ENCODE data around the gene ACOX1. TPM values are rescaled to one million over a fixed set of nuclear protein-coding genes. Genes with fewer than 3 reads are reported as not detected.

Gene ACOX1
- total RNA-seq, 5 donors from 2014 or later (not counting 1 experiment from before 2014, with no cell fraction given): 17.6 to 33.8 (median 29.1) TPM

DNA sequence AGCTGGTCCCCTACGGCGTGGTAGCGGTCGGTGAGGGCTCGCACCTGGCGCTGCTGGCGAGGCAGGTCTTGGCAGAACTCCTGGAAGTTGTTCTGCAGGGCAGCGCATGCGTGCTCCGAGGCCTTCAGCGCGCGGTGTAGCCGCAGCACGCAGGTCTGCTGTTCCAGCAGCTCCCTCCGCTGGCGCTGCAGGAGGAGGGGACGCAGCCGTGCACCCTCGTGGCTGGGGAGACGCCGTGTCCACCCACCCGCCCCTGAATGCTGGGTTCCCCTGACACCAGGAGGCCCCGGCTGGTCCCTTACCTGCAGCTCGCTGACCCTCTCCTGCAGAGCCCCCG is 35.9 kb upstream of the ACOX1 start:
- DNase-seq: no peak
- Histone ChIP-seq H3K4me1 (ENCODE audit: control insufficient read depth in 1 of 2, extremely low read depth in 1 of 2, insufficient read depth in 2 of 2, low read length in 2 of 2) (peaks cover 0 to 13% of the 10 kb centered on the region in 2 experiments), H3K27me3 (replicated peaks in 1 of 2; ENCODE audit: control insufficient read depth in 2 of 2, extremely low read depth in 1 of 2, insufficient read depth in 2 of 2, low read length in 1 of 2) (peaks cover 0 to 13% of the 10 kb centered on the region in 2 experiments), H3K36me3 (ENCODE audit: control insufficient read depth in 2 of 2, extremely low read depth in 1 of 2, insufficient read depth in 1 of 2, low read length in 1 of 2) (no peaks in the 10 kb centered on the region), H3K9me3 (no peaks in the 10 kb centered on the region), H3K4me3 (ENCODE audit: control insufficient read depth in 1 of 2, extremely low read depth in 1 of 2, low read length in 1 of 2) (no peak overlapping the region), H3K27ac (ENCODE audit: low read length) (no peak overlapping the region)
- ChIA-PET CTCF (interaction anchor here (0.6 to 1.4 kb wide), 14 partner anchors 11 to 286 kb away, joined by 3 to 5 read pairs (median 3); no protein-coding TSS in a partner anchor), POLR2A (no interaction called here)
- no peaks in the 10 kb centered on the region for H3K27me3 Mint-ChIP-seq
- no peak for ATAC-seq (replicated peaks in 1 of 4)
- no peak overlapping the region for H3K27ac Mint-ChIP-seq
- no peak overlapping the region for H3K4me3 Mint-ChIP-seq
- no peaks in the 10 kb centered on the region for H3K9me3 Mint-ChIP-seq
- no peaks in the 10 kb centered on the region for H3K36me3 Mint-ChIP-seq
- H3K4me1 Mint-ChIP-seq: peaks cover 5% of the 10 kb centered on the region in 3 donors
- 92% methylated on average over 23 of the region's 26 CpGs for WGBS (ENCODE audit: insufficient coverage)

DNA sequence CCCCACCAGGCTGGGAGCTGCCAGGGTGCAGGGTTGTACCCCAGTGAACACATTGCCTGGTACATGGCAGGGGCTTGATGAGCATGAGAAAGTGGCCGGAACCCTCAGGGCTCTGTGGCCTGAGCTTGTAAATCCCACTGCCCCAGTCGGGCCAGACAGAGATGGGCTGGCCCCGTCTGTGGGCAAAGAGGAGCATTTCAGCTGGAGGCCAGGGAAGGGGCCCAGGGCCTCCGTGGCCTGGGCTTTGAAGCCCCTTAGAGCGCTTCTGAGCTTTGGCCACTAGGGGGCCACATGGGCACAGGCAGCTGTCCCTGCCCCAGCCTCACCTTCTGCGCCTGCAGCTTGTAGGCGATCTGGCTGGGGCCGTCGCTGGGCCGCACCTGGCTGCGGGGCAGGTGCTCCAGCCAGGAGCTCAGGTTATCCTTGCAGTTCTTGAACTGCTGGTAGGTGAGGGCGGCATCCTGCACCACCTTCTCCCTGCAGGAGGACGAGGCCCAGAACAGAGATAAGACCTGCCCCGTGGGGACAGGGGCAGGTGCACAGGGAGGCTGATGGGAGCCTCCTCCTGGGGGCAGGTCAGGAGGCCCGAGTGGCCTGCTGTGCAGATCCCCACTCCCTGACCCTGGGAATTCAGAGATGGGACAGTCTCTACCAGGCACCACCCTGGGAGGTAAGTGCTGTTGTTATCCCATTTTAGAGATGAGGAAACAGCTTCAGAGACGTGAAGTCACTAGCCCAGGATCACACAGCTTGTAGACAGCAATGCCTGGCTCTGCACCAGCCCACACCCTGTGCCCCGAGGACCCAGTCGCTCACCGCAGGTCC is 35.3 kb upstream of the ACOX1 start:
- H3K9me3 Mint-ChIP-seq: no peaks in the 10 kb centered on the region
- Histone ChIP-seq H3K27me3 (replicated peaks in 1 of 2; ENCODE audit: control insufficient read depth in 2 of 2, extremely low read depth in 1 of 2, insufficient read depth in 2 of 2, low read length in 1 of 2) (peaks cover 0 to 13% of the 10 kb centered on the region in 2 experiments), H3K4me3 (ENCODE audit: control insufficient read depth in 1 of 2, extremely low read depth in 1 of 2, low read length in 1 of 2) (no peak overlapping the region), H3K27ac (ENCODE audit: low read length) (no peak overlapping the region), H3K4me1 (ENCODE audit: control insufficient read depth in 1 of 2, extremely low read depth in 1 of 2, insufficient read depth in 2 of 2, low read length in 2 of 2) (peaks cover 0 to 13% of the 10 kb centered on the region in 2 experiments), H3K36me3 (ENCODE audit: control insufficient read depth in 2 of 2, extremely low read depth in 1 of 2, insufficient read depth in 1 of 2, low read length in 1 of 2) (no peaks in the 10 kb centered on the region), H3K9me3 (no peaks in the 10 kb centered on the region)
- no peaks in the 10 kb centered on the region for H3K36me3 Mint-ChIP-seq
- CTCF ChIA-PET: interaction anchor here (0.6 to 1.4 kb wide), 16 partner anchors 10 to 287 kb away, joined by 3 to 5 read pairs (median 4); no protein-coding TSS in a partner anchor
- ATAC-seq (replicated peaks in 1 of 4) (peak; percentile 95 to 98 (median 96)), DNase-seq (peak; percentile 51 to 86 (median 70))
- H3K27ac Mint-ChIP-seq: peak overlapping the region in 1 of 2 donors; percentile 74
- no peaks in the 10 kb centered on the region for H3K27me3 Mint-ChIP-seq
- peak overlapping the region in 2 of 3 donors; percentile 28 to 30 for H3K4me3 Mint-ChIP-seq
- 34% methylated on average over 19 of the region's 19 CpGs for WGBS (ENCODE audit: insufficient coverage)
- POLR2A ChIA-PET: no interaction called here
- peaks cover 5 to 7% (median 5%) of the 10 kb centered on the region in 3 donors for H3K4me1 Mint-ChIP-seq

DNA sequence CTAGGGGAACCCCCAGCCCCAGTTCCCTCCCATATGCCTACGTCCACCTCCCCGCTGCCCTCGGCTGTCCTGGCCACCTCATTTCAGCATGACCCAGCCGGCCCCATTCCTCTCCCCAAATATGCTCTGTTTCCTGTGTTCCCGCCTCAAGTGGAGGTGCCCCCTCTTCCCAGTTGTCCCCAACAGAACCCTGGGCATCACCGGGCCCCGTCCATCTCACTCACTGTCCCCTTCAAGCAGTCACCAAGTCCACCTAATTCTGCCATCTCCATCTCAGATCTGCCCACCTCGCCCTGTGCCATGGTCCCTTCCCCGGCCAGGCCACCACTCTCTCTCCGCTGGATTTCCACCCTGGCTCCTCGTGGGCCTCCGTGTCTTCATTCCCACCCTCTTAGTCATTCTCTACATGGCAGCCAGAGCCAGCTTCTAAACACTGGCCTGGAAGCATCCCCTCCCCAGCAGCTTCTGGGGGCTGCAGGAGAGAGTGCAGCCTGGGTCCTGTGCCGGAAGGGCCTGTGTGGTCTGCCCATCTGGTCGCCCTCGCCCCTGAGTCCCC is 34.5 kb upstream of the ACOX1 start:
- peaks cover 0 to 13% of the 10 kb centered on the region in 2 experiments for H3K4me1 ChIP-seq (ENCODE audit: control insufficient read depth in 1 of 2, extremely low read depth in 1 of 2, insufficient read depth in 2 of 2, low read length in 2 of 2)
- Mint-ChIP-seq H3K27ac (no peak overlapping the region), H3K4me1 (peaks cover 5 to 7% (median 5%) of the 10 kb centered on the region in 3 donors), H3K4me3 (no peak overlapping the region), H3K9me3 (no peaks in the 10 kb centered on the region), H3K36me3 (no peaks in the 10 kb centered on the region), H3K27me3 (no peaks in the 10 kb centered on the region)
- DNase-seq: no peak
- no peak for ATAC-seq (replicated peaks in 1 of 4)
- H3K27me3 ChIP-seq (replicated peaks in 1 of 2; ENCODE audit: control insufficient read depth in 2 of 2, extremely low read depth in 1 of 2, insufficient read depth in 2 of 2, low read length in 1 of 2): peaks cover 0 to 13% of the 10 kb centered on the region in 2 experiments
- POLR2A ChIA-PET: no interaction called here
- no peaks in the 10 kb centered on the region for H3K9me3 ChIP-seq
- H3K4me3 ChIP-seq (ENCODE audit: control insufficient read depth in 1 of 2, extremely low read depth in 1 of 2, low read length in 1 of 2): no peak overlapping the region
- CTCF ChIA-PET: interaction anchor here (0.7 to 1.4 kb wide), 8 partner anchors 52 to 288 kb away, joined by 3 to 4 read pairs (median 4); no protein-coding TSS in a partner anchor
- WGBS (ENCODE audit: insufficient coverage): 84% methylated on average over 13 of the region's 15 CpGs
- H3K36me3 ChIP-seq (ENCODE audit: control insufficient read depth in 2 of 2, extremely low read depth in 1 of 2, insufficient read depth in 1 of 2, low read length in 1 of 2): no peaks in the 10 kb centered on the region
- H3K27ac ChIP-seq (ENCODE audit: low read length): no peak overlapping the region

DNA sequence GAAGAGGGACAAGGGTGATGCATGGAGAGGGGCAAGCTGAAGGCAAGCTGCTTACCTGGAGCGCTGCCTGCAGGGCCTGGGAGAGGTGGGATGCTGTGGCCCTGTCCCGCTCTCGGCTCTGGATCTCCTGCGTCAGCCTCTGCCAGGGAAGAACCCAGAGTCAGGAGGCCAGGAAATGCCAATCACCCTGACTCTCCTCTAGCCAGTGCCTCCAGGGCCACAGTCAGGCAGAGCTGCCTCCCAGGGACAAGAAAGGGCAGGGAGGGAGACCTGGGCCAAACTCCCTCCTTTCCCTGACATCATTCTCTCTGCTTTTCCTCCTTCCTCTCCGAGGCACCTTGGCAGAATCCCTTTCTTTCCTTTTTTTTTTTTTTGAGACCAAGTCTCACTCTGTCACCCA is 33.0 kb upstream of the ACOX1 start:
- ATAC-seq (replicated peaks in 1 of 4) (no peak), DNase-seq (no peak)
- CTCF ChIA-PET: interaction anchor here in 1 of 2 donors (1.8 kb wide), 1 partner anchor 9 kb away, joined by 5 read pairs; no protein-coding TSS in a partner anchor
- Histone ChIP-seq H3K4me3 (ENCODE audit: control insufficient read depth in 1 of 2, extremely low read depth in 1 of 2, low read length in 1 of 2) (no peak overlapping the region), H3K4me1 (ENCODE audit: control insufficient read depth in 1 of 2, extremely low read depth in 1 of 2, insufficient read depth in 2 of 2, low read length in 2 of 2) (peaks cover 0 to 13% of the 10 kb centered on the region in 2 experiments), H3K27ac (ENCODE audit: low read length) (no peak overlapping the region), H3K27me3 (replicated peaks in 1 of 2; ENCODE audit: control insufficient read depth in 2 of 2, extremely low read depth in 1 of 2, insufficient read depth in 2 of 2, low read length in 1 of 2) (peaks cover 0 to 13% of the 10 kb centered on the region in 2 experiments), H3K9me3 (no peaks in the 10 kb centered on the region), H3K36me3 (ENCODE audit: control insufficient read depth in 2 of 2, extremely low read depth in 1 of 2, insufficient read depth in 1 of 2, low read length in 1 of 2) (no peaks in the 10 kb centered on the region)
- no peaks in the 10 kb centered on the region for H3K27me3 Mint-ChIP-seq
- H3K4me3 Mint-ChIP-seq: no peak overlapping the region
- no peak overlapping the region for H3K27ac Mint-ChIP-seq
- H3K36me3 Mint-ChIP-seq: no peaks in the 10 kb centered on the region
- H3K9me3 Mint-ChIP-seq: no peaks in the 10 kb centered on the region
- POLR2A ChIA-PET: no interaction called here
- peaks cover 5 to 7% (median 5%) of the 10 kb centered on the region in 3 donors for H3K4me1 Mint-ChIP-seq
- WGBS (ENCODE audit: insufficient coverage): 95% methylated on average over 4 of the region's 5 CpGs

DNA sequence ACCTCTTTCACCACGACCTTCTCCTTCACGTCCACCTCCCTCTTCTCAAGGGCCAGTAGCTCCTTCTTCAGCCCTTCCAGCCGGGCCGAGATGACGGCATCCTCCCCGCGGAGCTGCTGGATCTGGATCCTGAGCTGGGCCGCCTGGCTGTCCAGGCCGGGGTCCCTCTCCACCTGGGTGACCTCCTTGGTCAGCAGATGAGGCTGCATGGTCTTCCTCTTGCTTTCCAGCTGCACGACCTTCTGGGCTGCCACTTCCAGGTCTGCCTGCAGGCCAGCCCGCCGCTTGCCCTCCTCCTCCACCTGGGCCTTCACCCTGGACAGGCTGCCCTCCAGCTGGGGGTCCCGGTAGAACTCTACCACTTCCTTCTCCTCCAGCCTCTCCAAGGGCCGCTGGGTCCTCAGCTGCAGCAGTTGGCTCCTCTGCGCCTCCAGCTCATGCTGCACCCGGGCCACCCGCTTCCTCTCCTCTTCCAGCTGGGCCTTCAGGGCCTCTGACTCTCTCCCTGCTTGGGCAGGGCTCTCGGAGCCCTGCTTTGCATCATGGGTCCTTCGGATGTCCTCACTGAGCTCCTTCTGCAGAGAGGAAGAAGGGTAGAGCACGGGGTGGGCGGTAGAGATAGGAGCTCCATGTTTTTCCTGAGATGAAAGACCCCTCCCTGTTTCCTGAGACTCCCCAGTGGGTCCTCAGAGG is 31.1 kb upstream of the ACOX1 start:
- no peaks in the 10 kb centered on the region for H3K9me3 Mint-ChIP-seq
- H3K27me3 ChIP-seq (replicated peaks in 1 of 2; ENCODE audit: control insufficient read depth in 2 of 2, extremely low read depth in 1 of 2, insufficient read depth in 2 of 2, low read length in 1 of 2): peaks cover 0 to 10% of the 10 kb centered on the region in 2 experiments
- H3K4me1 Mint-ChIP-seq: peaks cover 7 to 15% (median 10%) of the 10 kb centered on the region in 3 donors
- H3K36me3 Mint-ChIP-seq: no peaks in the 10 kb centered on the region
- H3K27ac Mint-ChIP-seq: no peak overlapping the region
- H3K36me3 ChIP-seq (ENCODE audit: control insufficient read depth in 2 of 2, extremely low read depth in 1 of 2, insufficient read depth in 1 of 2, low read length in 1 of 2): no peaks in the 10 kb centered on the region
- POLR2A ChIA-PET: no interaction called here
- no peak for ATAC-seq (replicated peaks in 1 of 4)
- no peak for DNase-seq
- CTCF ChIA-PET: interaction anchor here in 1 of 2 donors (0.6 to 1.8 kb wide), 2 partner anchors 8 to 21 kb away, joined by 3 to 5 read pairs; no protein-coding TSS in a partner anchor
- WGBS (ENCODE audit: insufficient coverage): 77% methylated on average over 18 of the region's 21 CpGs
- H3K27ac ChIP-seq (ENCODE audit: low read length): no peak overlapping the region
- no peak overlapping the region for H3K4me3 Mint-ChIP-seq
- no peak overlapping the region for H3K4me3 ChIP-seq (ENCODE audit: control insufficient read depth in 1 of 2, extremely low read depth in 1 of 2, low read length in 1 of 2)
- no peaks in the 10 kb centered on the region for H3K9me3 ChIP-seq
- no peaks in the 10 kb centered on the region for H3K27me3 Mint-ChIP-seq
- peaks cover 0 to 13% of the 10 kb centered on the region in 2 experiments for H3K4me1 ChIP-seq (ENCODE audit: control insufficient read depth in 1 of 2, extremely low read depth in 1 of 2, insufficient read depth in 2 of 2, low read length in 2 of 2)

DNA sequence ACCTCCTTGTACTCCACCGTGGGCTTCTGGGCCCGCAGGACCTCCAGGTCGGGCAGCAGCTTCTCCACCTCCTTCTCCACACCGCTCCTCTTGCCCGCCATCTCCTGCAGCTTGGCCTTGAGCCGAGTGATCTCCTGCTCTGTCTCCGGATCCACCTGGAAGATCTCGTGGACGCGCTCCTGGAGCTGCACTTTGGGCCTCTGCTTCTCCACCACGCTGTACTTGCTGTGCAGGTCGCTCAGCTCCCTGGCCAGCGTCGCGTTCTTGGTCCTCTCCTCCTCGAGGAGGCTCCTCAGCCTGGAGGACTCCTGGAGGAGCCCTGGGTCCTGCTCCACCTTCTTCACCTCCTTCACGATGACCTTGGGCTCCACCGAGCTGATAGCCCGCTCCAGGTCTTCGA is 30.5 kb upstream of the ACOX1 start:
- CTCF ChIA-PET: interaction anchor here in 1 of 2 donors (0.6 kb wide), 1 partner anchor 30 kb away, joined by 5 read pairs; no protein-coding TSS in a partner anchor

More for the DNA sequence above, 30.5 kb upstream of the ACOX1 start:
- no peaks in the 10 kb centered on the region for H3K9me3 ChIP-seq
- 84% methylated on average over 20 of the region's 20 CpGs for WGBS (ENCODE audit: insufficient coverage)
- H3K27me3 ChIP-seq (replicated peaks in 1 of 2; ENCODE audit: control insufficient read depth in 2 of 2, extremely low read depth in 1 of 2, insufficient read depth in 2 of 2, low read length in 1 of 2): peaks cover 0 to 8% of the 10 kb centered on the region in 2 experiments
- no peak overlapping the region for H3K4me3 ChIP-seq (ENCODE audit: control insufficient read depth in 1 of 2, extremely low read depth in 1 of 2, low read length in 1 of 2)
- H3K36me3 ChIP-seq (ENCODE audit: control insufficient read depth in 2 of 2, extremely low read depth in 1 of 2, insufficient read depth in 1 of 2, low read length in 1 of 2): no peaks in the 10 kb centered on the region
- Mint-ChIP-seq H3K4me3 (no peak overlapping the region), H3K36me3 (no peaks in the 10 kb centered on the region), H3K4me1 (peaks cover 7 to 15% (median 10%) of the 10 kb centered on the region in 3 donors), H3K27ac (no peak overlapping the region), H3K9me3 (no peaks in the 10 kb centered on the region), H3K27me3 (no peaks in the 10 kb centered on the region)
- DNase-seq: no peak
- H3K27ac ChIP-seq (ENCODE audit: low read length): no peak overlapping the region
- peaks cover 0 to 9% of the 10 kb centered on the region in 2 experiments for H3K4me1 ChIP-seq (ENCODE audit: control insufficient read depth in 1 of 2, extremely low read depth in 1 of 2, insufficient read depth in 2 of 2, low read length in 2 of 2)
- no peak for ATAC-seq (replicated peaks in 1 of 4)
- POLR2A ChIA-PET: interaction anchor here in 1 of 2 donors (0.6 kb wide), 1 partner anchor 45 kb away, joined by 5 read pairs; no protein-coding TSS in a partner anchor

Measured in T-cell (primary cell).